ENCODE data around the gene SPRED3.

DNA sequence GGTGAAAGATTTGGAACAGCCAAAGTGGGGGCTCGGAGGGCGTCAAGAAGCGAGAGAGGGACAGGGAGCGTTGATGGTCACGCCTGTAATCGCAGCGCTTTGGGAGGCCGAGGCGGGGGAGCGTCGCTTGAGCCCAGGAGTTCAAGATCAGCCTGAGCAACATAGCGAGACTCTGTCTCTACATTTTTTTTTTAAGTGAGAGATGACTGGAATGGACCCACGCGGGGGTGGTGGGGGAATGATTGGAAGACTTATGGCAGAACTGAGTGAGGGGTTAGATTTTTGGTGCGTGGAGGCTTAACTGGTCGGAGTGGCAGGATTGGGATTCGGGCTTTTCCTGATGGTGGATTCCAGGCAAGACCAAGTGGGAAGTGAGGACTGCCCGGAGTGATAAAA lies 13.4 kb upstream of the SPRED3 start:
- TF ChIP-seq, protein P1, sequence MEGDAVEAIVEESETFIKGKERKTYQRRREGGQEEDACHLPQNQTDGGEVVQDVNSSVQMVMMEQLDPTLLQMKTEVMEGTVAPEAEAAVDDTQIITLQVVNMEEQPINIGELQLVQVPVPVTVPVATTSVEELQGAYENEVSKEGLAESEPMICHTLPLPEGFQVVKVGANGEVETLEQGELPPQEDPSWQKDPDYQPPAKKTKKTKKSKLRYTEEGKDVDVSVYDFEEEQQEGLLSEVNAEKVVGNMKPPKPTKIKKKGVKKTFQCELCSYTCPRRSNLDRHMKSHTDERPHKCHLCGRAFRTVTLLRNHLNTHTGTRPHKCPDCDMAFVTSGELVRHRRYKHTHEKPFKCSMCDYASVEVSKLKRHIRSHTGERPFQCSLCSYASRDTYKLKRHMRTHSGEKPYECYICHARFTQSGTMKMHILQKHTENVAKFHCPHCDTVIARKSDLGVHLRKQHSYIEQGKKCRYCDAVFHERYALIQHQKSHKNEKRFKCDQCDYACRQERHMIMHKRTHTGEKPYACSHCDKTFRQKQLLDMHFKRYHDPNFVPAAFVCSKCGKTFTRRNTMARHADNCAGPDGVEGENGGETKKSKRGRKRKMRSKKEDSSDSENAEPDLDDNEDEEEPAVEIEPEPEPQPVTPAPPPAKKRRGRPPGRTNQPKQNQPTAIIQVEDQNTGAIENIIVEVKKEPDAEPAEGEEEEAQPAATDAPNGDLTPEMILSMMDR (IDR thresholded peaks at IDR 0.05), result no peak
- no peak for TF ChIP-seq ZFX (IDR thresholded peaks at IDR 0.05; ENCODE audit: borderline replicate concordance)
